ENCODE data around the gene ANAPC2.
A peak's percentile ranks its signal among the peaks of the same experiment; 100 is the strongest.

The ANAPC2 gene

DNA sequence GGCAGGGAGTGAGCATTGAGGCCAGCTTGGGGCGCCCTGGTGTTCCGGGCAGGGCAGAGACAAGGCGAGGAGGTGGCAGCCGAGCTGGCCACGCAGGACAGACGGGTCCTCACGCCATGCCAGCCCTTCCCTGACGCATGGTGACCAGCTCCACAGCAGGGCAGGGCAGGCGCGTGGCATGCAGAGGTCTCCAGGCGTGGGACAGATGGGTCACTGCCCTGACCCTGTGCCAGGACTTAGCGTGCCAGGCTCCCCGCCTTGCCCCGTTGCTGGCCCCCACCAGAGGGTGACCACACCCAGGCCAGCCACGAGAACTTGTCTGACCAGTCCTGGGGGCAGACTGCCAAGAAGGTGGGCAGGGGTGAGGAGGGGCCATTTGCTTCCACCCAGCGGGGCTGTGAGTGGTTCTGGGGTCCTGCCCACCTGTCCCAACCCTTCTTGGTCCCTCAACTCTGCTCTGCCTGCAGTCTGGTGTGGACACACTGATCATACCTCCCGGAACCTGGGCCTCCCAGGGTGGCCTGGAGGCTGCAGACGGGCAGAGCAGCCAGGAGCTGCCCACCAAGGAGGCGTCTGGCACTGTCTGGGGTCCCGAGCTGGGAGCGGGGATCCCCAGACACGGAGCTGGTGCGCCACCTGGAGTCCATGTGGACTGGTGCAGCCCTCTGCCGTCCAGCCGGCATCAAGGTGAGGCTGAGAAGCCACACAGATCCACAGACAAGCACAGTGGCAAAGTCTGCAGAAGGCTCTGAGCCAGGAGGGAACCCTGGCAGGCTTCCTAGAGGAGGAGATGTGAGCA, 38.9 kb upstream of the ANAPC2 start, which contains the start of gene RNF224:
TSS of gene RNF224 (plus strand) at position 449 of the 799 bp plus-strand sequence. CDS start 834 bp downstream, outside the sequence.
- DNase-seq: peak; percentile 59 to 70

- no peak for DNase-seq
These were observed 38.1 kb upstream of the ANAPC2 start for GRCh38 chr9:137226338-137227053.

- DNase-seq: no peak
These were observed 37.5 kb upstream of the ANAPC2 start for GRCh38 chr9:137225699-137226331.

GRCh38 chr9:137224830-137225694, 36.7 kb upstream of the ANAPC2 start, which contains the start of gene CYSRT1:
Gene CYSRT1, plus strand, starts transcription at chr9:137225174. Its CDS starts 448 bp downstream, at chr9:137225622.
- DNase-seq: peak in 1 of 2 donors; percentile 13

DNA sequence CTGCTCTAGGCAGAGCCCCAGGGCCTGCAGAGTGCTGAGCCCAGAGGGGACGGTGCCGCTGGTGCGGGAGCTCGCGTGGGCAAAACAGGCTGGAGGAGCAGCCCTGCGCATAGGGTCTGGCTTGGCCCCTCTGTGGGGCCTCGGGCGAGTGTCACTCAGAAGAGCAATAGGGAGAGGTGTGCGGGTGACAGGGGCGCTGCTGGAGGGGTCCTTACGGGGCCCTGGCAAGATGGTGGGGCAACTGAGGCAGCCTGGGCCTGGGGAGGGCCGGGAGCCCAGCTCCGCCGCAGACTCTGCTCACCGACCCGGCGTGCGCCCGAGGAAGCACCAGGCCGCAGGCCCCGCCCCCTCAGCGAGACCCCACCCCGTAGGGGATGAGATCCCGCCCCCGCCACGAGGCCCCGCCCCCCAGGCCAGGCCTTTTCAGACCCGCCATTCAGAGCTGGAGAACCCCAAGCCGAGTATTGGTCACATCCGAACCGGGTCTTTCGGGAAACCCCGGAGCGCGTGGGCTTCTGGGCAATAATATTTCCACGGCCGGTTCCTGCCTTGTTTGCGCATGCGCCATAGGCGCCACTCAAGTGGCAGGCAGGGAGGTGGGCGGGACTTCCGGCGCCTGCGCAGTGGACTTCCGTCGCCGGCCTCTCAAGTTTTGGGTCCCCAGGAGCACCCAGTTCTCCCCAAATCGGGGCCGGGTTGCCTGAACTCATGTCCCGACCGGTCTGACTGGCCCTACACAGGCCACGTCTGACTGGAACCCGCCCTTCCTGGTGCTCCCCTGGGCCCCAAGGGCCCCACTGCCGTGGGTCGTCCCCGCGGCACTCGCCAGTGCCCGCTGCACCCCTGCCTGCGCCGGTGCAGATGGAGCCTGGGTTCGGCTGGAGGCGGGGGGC, 35.0 kb upstream of the ANAPC2 start:
- peak; percentile 99 to 100 for DNase-seq

DNA sequence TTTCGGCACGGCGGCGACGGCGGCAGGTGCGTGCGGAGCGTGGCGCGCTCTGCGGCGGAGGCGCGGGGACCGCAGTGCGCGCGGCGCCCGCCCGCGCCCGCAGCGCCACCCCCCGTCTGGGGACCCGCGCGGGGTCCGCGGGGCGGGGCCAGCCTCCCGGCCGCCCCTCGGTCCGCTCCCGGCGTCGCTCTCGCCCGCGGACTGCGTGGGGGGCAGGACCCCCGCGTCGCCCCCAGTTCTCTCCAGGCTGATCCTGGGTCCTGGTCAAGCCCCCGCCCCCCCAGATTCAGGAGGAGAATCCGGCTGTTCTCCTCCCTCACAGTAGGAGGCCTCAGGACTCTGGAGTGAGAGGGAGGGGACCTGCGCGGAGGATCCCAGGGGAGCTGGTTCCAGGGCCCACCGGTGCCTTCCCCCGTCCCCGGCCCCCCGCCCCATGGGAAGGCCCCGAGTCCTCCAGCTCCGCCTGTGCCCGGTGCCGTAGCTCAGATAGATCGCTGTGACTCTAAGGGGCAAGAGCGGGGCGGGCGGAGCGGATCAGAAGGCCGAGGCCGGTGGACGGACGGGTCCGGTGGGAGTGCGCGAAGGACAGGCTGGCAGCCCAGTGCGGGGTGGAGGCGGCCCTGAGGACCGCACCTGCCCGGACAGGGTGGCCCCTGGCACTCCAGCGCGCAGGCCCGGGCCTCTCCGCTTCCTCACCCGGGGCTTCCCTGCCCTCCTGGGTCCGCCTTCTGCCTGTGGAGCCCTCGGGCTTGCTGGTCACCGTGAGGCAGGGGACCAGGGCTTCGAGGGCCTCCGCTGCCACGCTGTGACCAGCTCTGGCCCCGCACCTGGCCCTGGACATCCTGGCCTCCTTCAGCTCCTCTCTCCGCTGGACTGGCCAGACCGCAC, 34.1 kb upstream of the ANAPC2 start, which contains the start of gene RNF208:
TSS of gene RNF208 (minus strand) at position 51 of the 888 bp plus-strand sequence. CDS start 1,028 bp downstream, outside the sequence.
- no peak for DNase-seq

- no peak for DNase-seq
These were observed 33.2 kb upstream of the ANAPC2 start for GRCh38 chr9:137221506-137222111.

- DNase-seq: no peak
These were observed 32.7 kb upstream of the ANAPC2 start for GRCh38 chr9:137221095-137221505.

DNA sequence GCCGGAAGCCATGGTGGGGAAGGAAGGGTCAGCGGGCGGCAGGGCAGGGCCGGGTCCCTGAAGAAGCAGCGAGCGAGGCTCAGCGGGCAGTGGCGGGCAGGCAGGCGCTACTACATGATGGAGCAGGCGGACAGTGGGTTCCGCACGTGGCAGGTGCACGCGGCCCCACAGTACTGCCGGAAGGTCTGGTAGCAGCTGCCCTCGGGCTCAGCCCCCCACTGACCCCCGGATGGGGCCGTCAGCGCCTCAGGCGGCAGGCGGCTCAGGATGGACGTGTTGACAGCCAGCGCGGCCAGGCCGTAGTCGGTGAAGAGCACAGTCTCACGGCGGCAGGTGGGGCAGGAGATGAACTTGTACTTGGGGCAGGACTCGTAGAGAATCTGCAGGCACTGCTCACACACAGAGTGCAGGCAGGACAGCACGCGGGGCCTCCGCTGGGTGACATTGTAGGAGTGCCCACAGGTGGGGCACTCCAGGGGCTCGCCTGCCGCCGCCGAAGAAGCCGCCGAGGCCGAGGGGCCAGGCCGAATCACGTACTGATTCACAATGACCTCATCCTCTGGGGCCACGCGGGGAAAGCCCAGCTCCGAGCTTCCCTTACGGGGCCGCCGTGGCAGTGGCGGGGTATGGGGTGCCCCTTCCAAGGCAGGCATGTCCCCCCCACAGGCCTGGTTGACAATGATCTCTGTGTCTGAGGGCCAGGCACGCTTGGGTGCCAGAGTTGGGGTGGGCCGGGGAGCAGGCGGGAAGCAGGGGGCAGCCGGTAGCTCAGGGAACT, 32.1 kb upstream of the ANAPC2 start:
- DNase-seq: no peak

DNA sequence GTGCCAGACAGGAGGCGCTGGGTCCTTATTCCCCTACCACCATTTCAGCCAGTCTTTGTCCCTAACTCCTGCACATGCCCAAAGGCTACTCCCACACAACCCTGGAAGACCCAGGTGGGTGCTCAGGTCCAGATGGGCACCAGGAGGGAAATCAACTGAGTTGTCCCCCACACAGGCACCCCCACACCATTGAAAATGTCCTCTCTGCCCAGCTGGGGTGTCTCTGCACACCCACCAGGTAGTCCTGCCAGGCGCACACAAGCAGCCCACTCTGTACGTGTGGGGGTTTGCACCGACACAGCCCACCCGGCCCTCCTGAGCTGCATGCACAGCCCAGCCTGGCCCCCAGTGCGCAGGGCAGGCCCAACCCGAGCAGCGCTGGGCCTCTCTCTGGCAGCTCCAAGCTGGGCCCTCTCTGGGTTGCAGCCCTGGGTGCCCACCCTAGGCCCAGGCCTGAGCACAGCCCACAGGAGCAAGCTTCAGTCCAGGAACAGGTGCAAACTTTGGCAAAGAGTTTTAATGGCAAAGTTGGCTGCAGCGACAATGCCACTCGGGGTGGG, 31.5 kb upstream of the ANAPC2 start:
- DNase-seq: no peak

GRCh38 chr9:137218754-137219271, 30.5 kb upstream of the ANAPC2 start:
- peak in 1 of 2 donors; percentile 33 for DNase-seq

- DNase-seq: no peak
These were observed 29.9 kb upstream of the ANAPC2 start for GRCh38 chr9:137218212-137218753.

DNA sequence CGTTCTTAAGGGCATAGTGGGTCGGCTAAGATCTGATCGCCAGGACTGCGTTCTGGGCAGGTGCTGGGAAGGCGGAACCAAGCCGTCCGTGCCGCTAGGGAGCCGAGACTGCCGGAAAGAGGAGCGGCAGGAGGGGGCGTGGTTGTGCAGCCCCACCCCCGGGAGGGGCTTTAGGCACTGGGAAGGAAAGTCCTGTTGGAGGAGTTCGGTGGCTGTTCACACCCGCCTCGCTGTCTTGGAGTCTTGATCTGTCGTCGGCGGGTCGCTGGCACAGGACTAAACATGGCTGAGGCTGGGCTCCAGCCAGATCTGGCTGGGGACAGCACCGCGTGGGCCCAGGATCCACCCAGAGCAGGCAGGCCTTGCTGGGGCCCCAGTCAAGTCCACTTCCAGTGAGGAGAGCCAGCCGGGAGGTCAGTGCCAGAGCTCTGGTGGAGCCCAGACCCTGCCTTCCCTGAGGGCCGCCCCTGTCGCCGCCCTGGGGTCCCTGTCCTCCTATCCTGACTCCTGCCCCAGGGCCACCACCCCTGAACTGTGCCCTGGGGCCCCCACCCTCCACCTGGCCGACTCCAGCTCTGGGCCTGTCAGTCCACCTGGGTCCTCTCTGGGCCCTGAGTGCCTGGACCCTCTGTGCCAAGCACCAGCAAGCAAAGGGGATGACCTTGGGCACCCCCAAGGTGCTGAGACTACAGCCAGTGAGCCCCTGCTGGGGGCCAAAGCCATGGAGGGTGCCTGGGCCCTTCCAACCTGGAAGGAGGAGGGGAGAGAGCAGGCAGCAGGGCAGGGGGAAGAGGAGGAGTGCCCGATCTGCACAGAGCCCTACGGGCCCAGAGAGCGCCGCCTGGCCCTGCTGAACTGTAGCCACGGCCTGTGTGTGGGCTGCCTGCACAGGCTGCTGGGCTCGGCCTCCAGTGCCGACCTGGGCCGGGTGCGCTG, 29.2 kb upstream of the ANAPC2 start:
- DNase-seq: no peak

GRCh38 chr9:137216188-137216965, 28.0 kb upstream of the ANAPC2 start:
- DNase-seq: no peak

DNA sequence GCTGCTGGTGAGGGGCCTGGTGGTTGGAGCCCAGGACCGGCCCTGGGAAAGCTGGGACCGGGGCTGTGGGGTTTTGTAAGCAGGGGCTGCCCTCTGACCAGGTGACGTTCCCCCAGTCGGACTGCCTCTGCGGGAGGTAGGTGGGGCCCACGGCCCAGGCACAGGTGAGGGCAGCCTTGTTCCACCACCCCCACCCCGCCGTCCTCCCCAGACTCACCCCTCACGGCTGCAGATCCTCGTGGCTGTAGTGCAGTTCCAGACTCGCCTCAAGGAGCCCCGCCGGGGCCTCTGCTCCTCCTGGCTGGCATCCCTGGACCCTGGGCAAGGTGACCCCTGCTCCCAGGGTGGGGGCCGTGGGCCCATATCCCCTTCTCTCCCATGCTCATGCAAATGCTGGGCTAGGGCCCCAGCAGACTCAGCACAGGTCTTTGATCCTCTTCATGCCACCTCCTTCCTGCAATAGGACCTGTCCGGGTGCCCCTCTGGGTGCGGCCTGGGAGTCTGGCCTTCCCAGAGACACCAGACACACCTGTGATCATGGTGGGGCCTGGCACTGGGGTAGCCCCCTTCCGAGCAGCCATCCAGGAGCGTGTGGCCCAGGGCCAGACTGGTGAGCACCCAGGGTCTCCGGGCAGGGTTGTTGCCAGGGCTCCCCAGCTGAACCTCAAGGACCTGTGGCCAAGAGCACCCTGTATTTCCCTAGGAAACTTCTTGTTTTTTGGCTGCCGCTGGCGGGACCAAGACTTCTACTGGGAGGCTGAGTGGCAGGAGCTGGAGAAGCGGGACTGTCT, 27.0 kb upstream of the ANAPC2 start:
- no peak for DNase-seq

Measured in inflammatory macrophage (primary cell).